ENCODE data around the gene CYP4F12. TPM values are rescaled to one million over a fixed set of nuclear protein-coding genes. Genes with fewer than 3 reads are reported as not detected.

The CYP4F12 gene
- total and polyA plus RNA-seq, 10 of the 15 experiments (the other 5 are each of a cell fraction or from before 2014, with no cell fraction given): 0.12 to 0.20 TPM; not detected in 8

- no TSS peak for BruUV-seq (replicated peaks)
- Histone ChIP-seq H3K4me1 (ENCODE audit: control insufficient read depth, insufficient read depth, low read length) (no peaks in the 10 kb centered on the region), H3K9me3 (replicated peaks; ENCODE audit: control insufficient read depth, insufficient read depth, low read length) (no peaks in the 10 kb centered on the region; the same call in 2 of the 3 replicates), H4K20me1 (ENCODE audit: control insufficient read depth, insufficient read depth) (no peaks in the 10 kb centered on the region), H3K4me3 (no peak overlapping the region), H3K79me2 (ENCODE audit: control insufficient read depth, insufficient read depth, low read length) (no peaks in the 10 kb centered on the region), H2AFZ (ENCODE audit: control insufficient read depth, low read depth, low read length) (no peak overlapping the region), H3K36me3 (ENCODE audit: control insufficient read depth in 2 of 2, insufficient read depth in 2 of 2, low read length in 1 of 2) (no peaks in the 10 kb centered on the region), H3K27ac (ENCODE audit: control insufficient read depth, insufficient read depth) (no peak overlapping the region), H3K27me3 (replicated peaks in 1 of 2; ENCODE audit: control insufficient read depth in 2 of 2, insufficient read depth in 2 of 2, low read length in 1 of 2) (peaks cover 0 to 1% of the 10 kb centered on the region in 2 experiments; a peak in 1 of 4 replicates), H3K9ac (ENCODE audit: control insufficient read depth, insufficient read depth, low read length) (no peak overlapping the region), H3K4me2 (ENCODE audit: control insufficient read depth, insufficient read depth) (no peak overlapping the region)
- no peak for ATAC-seq
- CTCF ChIA-PET: no interaction called here
- no peak for TF ChIP-seq SREBF1 (IDR thresholded peaks at IDR 0.05; ENCODE audit: low read length)
- peak; percentile 15; the same call in 1 of the 2 replicates for TF ChIP-seq SPI1 (IDR thresholded peaks at IDR 0.05; ENCODE audit: borderline replicate concordance, insufficient read depth, low read depth, low read length)
- TF ChIP-seq RUNX3 (IDR thresholded peaks at IDR 0.05; ENCODE audit: low read length): peak; percentile 21; the same call in 1 of the 2 replicates
- DNase-seq (ENCODE audit: low read depth, low spot score): no peak
- POLR2A ChIA-PET: no interaction called here
- RAD21 ChIA-PET (ENCODE audit: unreplicated experiment): no interaction called here
- SMC1A ChIA-PET (ENCODE audit: uncharacterized antibody, unreplicated experiment): no interaction called here
- 12% methylated on average over 5 of the region's 5 CpGs for WGBS (ENCODE audit: insufficient coverage, insufficient replicate concordance, low lambda C conversion rate, missing lambda C conversion rate)
- in situ Hi-C loops (cut with MboI) (loop anchor here (25.0 kb wide), 1 partner anchor 745 kb away; no protein-coding TSS in a partner anchor), intact Hi-C loops (cut with micrococcal nuclease; ENCODE audit: unreplicated experiment) (no loop called here)
- FAIRE-seq: no peak
Measured at GRCh38 chr19:15641901-15642491, 30.9 kb upstream of the CYP4F12 start.

- Histone ChIP-seq H2AFZ (ENCODE audit: control insufficient read depth, low read depth, low read length) (no peak overlapping the region), H3K27ac (ENCODE audit: control insufficient read depth, insufficient read depth) (no peak overlapping the region), H3K27me3 (replicated peaks in 1 of 2; ENCODE audit: control insufficient read depth in 2 of 2, insufficient read depth in 2 of 2, low read length in 1 of 2) (peaks cover 0 to 1% of the 10 kb centered on the region in 2 experiments; a peak in 1 of 4 replicates), H3K9me3 (replicated peaks; ENCODE audit: control insufficient read depth, insufficient read depth, low read length) (no peaks in the 10 kb centered on the region; the same call in 2 of the 3 replicates), H3K4me3 (no peak overlapping the region), H3K36me3 (ENCODE audit: control insufficient read depth in 2 of 2, insufficient read depth in 2 of 2, low read length in 1 of 2) (no peaks in the 10 kb centered on the region), H3K4me1 (ENCODE audit: control insufficient read depth, insufficient read depth, low read length) (no peaks in the 10 kb centered on the region), H3K4me2 (ENCODE audit: control insufficient read depth, insufficient read depth) (no peak overlapping the region), H3K9ac (ENCODE audit: control insufficient read depth, insufficient read depth, low read length) (no peak overlapping the region), H4K20me1 (ENCODE audit: control insufficient read depth, insufficient read depth) (no peaks in the 10 kb centered on the region), H3K79me2 (ENCODE audit: control insufficient read depth, insufficient read depth, low read length) (no peaks in the 10 kb centered on the region)
- ChIA-PET RAD21 (ENCODE audit: unreplicated experiment) (no interaction called here), POLR2A (no interaction called here), SMC1A (ENCODE audit: uncharacterized antibody, unreplicated experiment) (no interaction called here), CTCF (no interaction called here)
- in situ Hi-C loops (cut with MboI) (loop anchor here (25.0 kb wide), 1 partner anchor 744 kb away; no protein-coding TSS in a partner anchor), intact Hi-C loops (cut with micrococcal nuclease; ENCODE audit: unreplicated experiment) (no loop called here)
- FAIRE-seq: no peak
- no peak for DNase-seq (ENCODE audit: low read depth, low spot score)
- BruUV-seq (replicated peaks): no TSS peak
- no peak for ATAC-seq
- no peak for TF ChIP-seq RELA (IDR thresholded peaks at IDR 0.05; ENCODE audit: borderline replicate concordance, partially characterized antibody)
- no peak for TF ChIP-seq RFX5 (IDR thresholded peaks at IDR 0.05; ENCODE audit: low read depth, low read length)
- TF ChIP-seq CHD1 (IDR thresholded peaks at IDR 0.05; ENCODE audit: low read depth, low read length): no peak
- TF ChIP-seq, protein P1, sequence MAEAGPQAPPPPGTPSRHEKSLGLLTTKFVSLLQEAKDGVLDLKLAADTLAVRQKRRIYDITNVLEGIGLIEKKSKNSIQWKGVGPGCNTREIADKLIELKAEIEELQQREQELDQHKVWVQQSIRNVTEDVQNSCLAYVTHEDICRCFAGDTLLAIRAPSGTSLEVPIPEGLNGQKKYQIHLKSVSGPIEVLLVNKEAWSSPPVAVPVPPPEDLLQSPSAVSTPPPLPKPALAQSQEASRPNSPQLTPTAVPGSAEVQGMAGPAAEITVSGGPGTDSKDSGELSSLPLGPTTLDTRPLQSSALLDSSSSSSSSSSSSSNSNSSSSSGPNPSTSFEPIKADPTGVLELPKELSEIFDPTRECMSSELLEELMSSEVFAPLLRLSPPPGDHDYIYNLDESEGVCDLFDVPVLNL (IDR thresholded peaks at IDR 0.05; ENCODE audit: low read depth, low read length): no peak
- no peak for TF ChIP-seq BCL3 (IDR thresholded peaks at IDR 0.05; ENCODE audit: borderline replicate concordance, insufficient read depth, low read depth, low read length, poor library complexity, severe bottlenecking)
- TF ChIP-seq ZNF217 (IDR thresholded peaks at IDR 0.05): no peak
- TF ChIP-seq NFYA (IDR thresholded peaks at IDR 0.05; ENCODE audit: borderline replicate concordance, low read depth, low read length): no peak
- no peak for TF ChIP-seq WRNIP1 (IDR thresholded peaks at IDR 0.05; ENCODE audit: borderline replicate concordance, low read depth, low read length)
- TF ChIP-seq POU2F2 (IDR thresholded peaks at IDR 0.05; ENCODE audit: borderline replicate concordance, low read depth, low read length): no peak
- TF ChIP-seq RELB (IDR thresholded peaks at IDR 0.05; ENCODE audit: low read depth): no peak
- no peak for TF ChIP-seq EP300 (IDR thresholded peaks at IDR 0.05; ENCODE audit: borderline replicate concordance in 1 of 2, control insufficient read depth in 1 of 2, low read depth in 2 of 2, low read length in 2 of 2)
Measured at GRCh38 chr19:15642807-15643206, 30.1 kb upstream of the CYP4F12 start.

Measured in GM12878 (cell line).